Panc1 (cell line): ENCODE data around the gene C3orf62.

Experiments
- CTCF ChIP-seq: fragments of 450-650 bp; IDR thresholded peaks from 2 replicates; pipeline ENCODE4 v1.5.1; 2017; ENCODE audit warnings: mild to moderate bottlenecking
- POLR2AphosphoS5 ChIP-seq: IDR thresholded peaks from 2 replicates; pipeline ENCODE4 v1.6.1; 2012; ENCODE audit warnings: mild to moderate bottlenecking, low read depth, low read length, moderate library complexity
- REST ChIP-seq, 2 experiments: IDR thresholded peaks; 2 replicates each; pipeline ENCODE4 v1.6.1; 2011 to 2012; ENCODE audit warnings: low read depth in 2 of 2, control low read depth in 1 of 2, low read length in 1 of 2, mild to moderate bottlenecking in 1 of 2, moderate library complexity in 1 of 2; ENCODE audit not compliant: insufficient read depth in 1 of 2
- SIN3A ChIP-seq: IDR thresholded peaks from 2 replicates; pipeline ENCODE4 v1.6.1; 2012; ENCODE audit warnings: low read depth, mild to moderate bottlenecking, low read length, moderate library complexity, borderline replicate concordance; ENCODE audit not compliant: insufficient read depth

GRCh38 chr3:49260806-49261324 is 16.2 kb downstream of the C3orf62 start:
- TF ChIP-seq REST (IDR thresholded peaks at IDR 0.05; ENCODE audit: insufficient read depth in 1 of 2, low read depth in 2 of 2, low read length in 1 of 2) (no peak), SIN3A (no peak), CTCF (no peak), POLR2AphosphoS5 (no peak)
